NB4 (cell line): ENCODE measurements around the gene KRT222.

Experiments used
- CTCF ChIP-seq: IDR thresholded peaks from one replicate; pipeline ENCODE4 v1.5.1; 2012; ENCODE audit warnings: low read depth, low read length
- MAX ChIP-seq: IDR thresholded peaks from 2 replicates; pipeline ENCODE4 v1.6.1; 2011; ENCODE audit warnings: low read depth, low read length
- POLR2A ChIP-seq: IDR thresholded peaks from 2 replicates; pipeline ENCODE4 v1.6.1; 2011; ENCODE audit warnings: mild to moderate bottlenecking; ENCODE audit not compliant: insufficient read length; ENCODE audit errors: extremely low read depth

- TF ChIP-seq CTCF (no peak), POLR2A (no peak), MAX (no peak)
Measured at GRCh38 chr17:40699853-40700252, 34.9 kb upstream of the KRT222 start.
